GM19193 (cell line): Measurements from ENCODE around the gene PTPRC.

Experiments
- POLR2A ChIP-seq: IDR thresholded peaks from 4 replicates; pipeline ENCODE4 v1.6.1; 2011; ENCODE audit not compliant: insufficient read depth, insufficient read length; ENCODE audit errors: extremely low read depth

PTPRC gene

DNA sequence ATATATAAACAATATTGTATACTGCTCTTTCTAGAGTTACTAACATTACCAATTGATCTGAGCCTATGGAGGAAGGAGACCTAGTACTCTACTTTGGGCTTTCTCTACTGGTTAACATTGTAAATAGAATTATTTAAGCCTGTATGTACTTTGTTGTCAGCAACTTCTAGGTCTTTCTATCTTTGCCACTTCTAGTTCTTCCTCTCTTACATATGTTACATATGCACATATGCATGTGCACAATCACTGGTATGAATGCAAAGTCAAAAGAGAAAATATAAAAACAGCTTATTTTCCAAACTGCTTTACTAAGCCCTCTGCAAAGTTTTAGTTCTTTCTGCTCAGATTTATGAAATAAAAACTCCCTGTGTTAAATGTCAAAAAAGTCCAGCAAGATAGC, 84.3 kb downstream of the PTPRC start:
- TF ChIP-seq POLR2A = no peak

GRCh38 chr1:198725090-198725489, 86.2 kb downstream of the PTPRC start:
- no peak for TF ChIP-seq POLR2A

GRCh38 chr1:198726455-198726854, 87.6 kb downstream of the PTPRC start:
- no peak for TF ChIP-seq POLR2A

DNA sequence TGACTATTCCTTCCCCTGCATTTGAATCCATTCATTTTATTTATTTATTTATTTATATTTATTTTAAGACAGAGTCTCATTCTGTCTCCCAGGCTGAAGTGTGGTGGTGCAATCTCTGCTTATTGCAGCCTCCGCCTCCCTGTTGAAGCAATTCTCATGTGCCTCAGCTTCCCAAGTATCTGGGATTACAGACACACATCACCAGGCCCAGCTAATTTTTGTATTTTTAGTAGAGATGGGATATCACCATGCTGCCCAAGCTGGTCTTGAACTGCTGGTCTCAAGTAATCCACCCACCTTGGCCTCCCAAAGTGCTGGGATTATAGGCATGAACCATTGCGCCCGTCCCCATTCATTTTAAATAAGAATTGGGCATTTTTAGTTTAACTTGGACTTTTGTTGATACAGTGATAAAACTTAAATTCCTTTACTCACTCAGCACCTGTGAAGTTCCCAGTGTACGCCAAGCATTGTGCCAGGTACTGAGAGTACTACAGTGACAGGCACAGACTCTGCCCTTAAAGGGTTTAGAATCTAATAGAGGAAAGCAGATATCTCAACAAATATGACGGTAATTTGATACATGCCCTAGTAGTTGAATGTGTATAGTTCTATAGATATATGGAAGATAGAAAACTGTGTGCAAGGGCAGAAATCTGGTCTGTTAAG, 90.5 kb downstream of the PTPRC start:
- no peak for TF ChIP-seq POLR2A

DNA sequence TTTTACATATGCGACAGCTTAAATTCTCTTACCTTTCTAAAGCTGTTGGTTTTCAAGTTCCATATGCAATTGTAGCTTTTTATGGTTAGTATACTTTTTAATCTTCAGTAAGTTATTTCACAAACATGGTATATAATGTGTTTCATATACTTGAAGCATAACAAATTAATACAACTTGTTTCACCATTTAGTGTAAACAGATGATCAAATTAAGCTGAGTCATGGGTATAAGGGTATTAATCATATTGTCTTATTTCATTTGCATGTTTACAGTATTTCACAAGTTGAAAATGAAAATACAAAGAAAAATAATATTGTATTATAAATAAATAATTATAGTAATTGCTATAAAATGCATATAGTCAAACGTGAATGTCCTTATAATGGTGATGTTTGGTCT, 92.1 kb downstream of the PTPRC start:
- no peak for TF ChIP-seq POLR2A

GRCh38 chr1:198734323-198735008, 95.6 kb downstream of the PTPRC start:
- TF ChIP-seq POLR2A = no peak

DNA sequence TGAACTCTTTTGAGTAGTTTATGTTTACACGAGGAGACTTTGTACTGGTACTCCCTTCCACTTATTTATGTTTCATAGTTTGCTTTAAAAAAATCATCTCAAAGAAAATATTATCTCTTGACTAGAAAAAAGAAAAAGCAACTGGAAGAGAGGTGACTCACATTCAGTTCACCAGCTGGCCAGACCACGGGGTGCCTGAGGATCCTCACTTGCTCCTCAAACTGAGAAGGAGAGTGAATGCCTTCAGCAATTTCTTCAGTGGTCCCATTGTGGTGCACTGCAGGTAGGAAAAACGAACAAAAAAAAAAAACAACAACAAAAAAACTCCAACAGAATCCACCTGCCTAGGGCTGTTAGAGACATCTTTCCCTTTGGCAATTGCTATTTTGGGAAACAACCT, 102.9 kb downstream of the PTPRC start:
- TF ChIP-seq POLR2A = no peak

- no peak for TF ChIP-seq POLR2A
Measured at GRCh38 chr1:198747127-198747526, 108.3 kb downstream of the PTPRC start.

DNA sequence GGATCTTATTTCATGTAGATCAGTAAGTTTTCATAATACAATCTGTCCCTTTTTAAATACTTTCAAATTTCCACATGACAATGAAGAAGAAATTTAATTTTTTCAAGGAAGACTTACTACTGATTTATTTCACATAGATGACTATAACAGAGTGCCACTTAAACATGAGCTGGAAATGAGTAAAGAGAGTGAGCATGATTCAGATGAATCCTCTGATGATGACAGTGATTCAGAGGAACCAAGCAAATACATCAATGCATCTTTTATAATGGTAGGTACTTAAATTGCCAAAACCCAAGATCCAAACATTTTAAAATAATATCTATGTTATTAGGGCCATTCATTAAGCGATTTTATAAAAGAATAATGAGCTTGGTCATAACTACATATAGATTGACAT, 110.4 kb downstream of the PTPRC start:
- TF ChIP-seq POLR2A = no peak

DNA sequence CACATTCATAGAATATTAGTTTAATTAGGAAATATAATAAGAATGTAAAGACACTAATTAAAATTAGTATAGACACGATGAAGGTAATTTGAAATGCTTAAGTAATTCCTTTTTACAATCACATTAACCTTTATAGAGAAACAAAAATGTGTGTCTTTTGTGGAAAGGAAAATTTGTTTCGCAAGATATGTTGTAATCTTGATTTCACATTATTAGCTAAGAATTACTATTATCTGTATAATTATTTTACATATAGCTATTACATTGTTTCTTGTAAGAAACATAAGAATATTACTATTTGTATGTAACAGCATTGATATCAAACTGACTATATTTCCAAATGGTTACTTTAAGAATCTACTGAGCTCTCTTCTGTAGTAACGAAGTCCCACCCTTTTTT, 111.2 kb downstream of the PTPRC start:
- no peak for TF ChIP-seq POLR2A

GRCh38 chr1:198751741-198752140, 112.9 kb downstream of the PTPRC start:
- no peak for TF ChIP-seq POLR2A

DNA sequence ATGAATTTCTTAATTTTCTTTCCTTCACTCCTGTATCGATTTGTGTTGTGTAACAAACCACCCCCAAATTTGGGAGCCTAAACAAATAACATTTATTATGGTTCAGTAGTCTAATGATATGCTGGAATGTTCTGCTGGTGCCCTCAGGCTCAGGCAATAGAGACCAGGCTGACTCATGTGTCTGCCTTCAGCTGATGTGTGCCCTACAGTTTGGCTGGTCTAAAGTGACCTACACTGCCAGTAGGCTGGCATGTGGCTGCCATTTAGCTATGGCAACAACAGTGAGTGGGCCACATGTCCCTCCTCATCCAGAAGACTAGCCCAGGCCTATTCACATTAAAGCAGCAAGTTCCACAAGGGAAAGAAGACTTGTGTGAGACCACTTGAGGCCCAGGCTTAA, 115.8 kb downstream of the PTPRC start:
- no peak for TF ChIP-seq POLR2A

DNA sequence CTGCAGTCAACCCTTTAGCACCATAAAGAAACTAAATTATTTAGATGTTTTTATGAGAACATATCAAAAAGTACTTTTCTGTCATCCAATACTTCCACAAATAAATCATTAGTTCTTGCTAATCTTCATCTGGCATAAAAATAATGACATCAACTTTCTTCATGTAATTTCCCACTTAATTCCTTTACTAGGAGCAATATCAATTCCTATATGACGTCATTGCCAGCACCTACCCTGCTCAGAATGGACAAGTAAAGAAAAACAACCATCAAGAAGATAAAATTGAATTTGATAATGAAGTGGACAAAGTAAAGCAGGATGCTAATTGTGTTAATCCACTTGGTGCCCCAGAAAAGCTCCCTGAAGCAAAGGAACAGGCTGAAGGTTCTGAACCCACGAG, 116.9 kb downstream of the PTPRC start:
- TF ChIP-seq POLR2A = no peak

GRCh38 chr1:198756470-198756869, 117.6 kb downstream of the PTPRC start:
- TF ChIP-seq POLR2A = no peak

- TF ChIP-seq POLR2A = no peak
Measured at GRCh38 chr1:198761859-198762616, 123.2 kb downstream of the PTPRC start.

- no peak for TF ChIP-seq POLR2A
Measured at GRCh38 chr1:198763298-198763714, 124.5 kb downstream of the PTPRC start.
